Mucosa of gallbladder (tissue), 1 donor: Measurements from ENCODE around the gene SPX. TPM values are rescaled to one million over a fixed set of nuclear protein-coding genes. Genes with fewer than 3 reads are reported as not detected.

Experiments
- DNase-seq: peaks from one replicate; pipeline ENCODE4 v3.0.0-alpha.2; 2020; ENCODE audit warnings: low spot score
- total RNA-seq: library from RNA; stranded (reverse); gene quantifications from one replicate; pipeline ENCODE4 v1.2.1, GENCODE V29; 2021
- donor health status: DM: no; HTN: no; CAD: no.

The SPX gene
- total RNA-seq, 1 donor from 2014 or later, result 0.29 TPM

- DNase-seq, result no peak
Observed at GRCh38 chr12:21538061-21538653, 12.1 kb downstream of the SPX start.

- DNase-seq, result no peak
Observed at GRCh38 chr12:21539797-21540196, 13.7 kb downstream of the SPX start.

GRCh38 chr12:21541773-21542172 is 15.7 kb downstream of the SPX start:
- no peak for DNase-seq

GRCh38 chr12:21542403-21542802 is 16.3 kb downstream of the SPX start:
- DNase-seq, result no peak

GRCh38 chr12:21543151-21543550 is 17.1 kb downstream of the SPX start:
- DNase-seq, result no peak

- DNase-seq, result no peak
Observed at GRCh38 chr12:21545557-21545956, 19.5 kb downstream of the SPX start.

GRCh38 chr12:21546716-21547115 is 20.6 kb downstream of the SPX start:
- DNase-seq, result no peak

GRCh38 chr12:21547437-21547836 is 21.3 kb downstream of the SPX start:
- no peak for DNase-seq

GRCh38 chr12:21551841-21552465 is 25.9 kb downstream of the SPX start:
- no peak for DNase-seq

- no peak for DNase-seq
Observed at GRCh38 chr12:21552635-21553328, 26.7 kb downstream of the SPX start.

- DNase-seq, result no peak
Observed at GRCh38 chr12:21553329-21553675, 27.2 kb downstream of the SPX start.

- no peak for DNase-seq
Observed at GRCh38 chr12:21558100-21558679, 32.1 kb downstream of the SPX start.

GRCh38 chr12:21559855-21560569 is 33.9 kb downstream of the SPX start:
- DNase-seq, result no peak

- no peak for DNase-seq
Observed at GRCh38 chr12:21561158-21561557, 35.1 kb downstream of the SPX start.

GRCh38 chr12:21562859-21563258 is 36.8 kb downstream of the SPX start:
- DNase-seq, result no peak

- DNase-seq, result peak; percentile 17
Observed at GRCh38 chr12:21566223-21566906, 40.3 kb downstream of the SPX start.

- DNase-seq, result no peak
Observed at GRCh38 chr12:21566907-21567394, 40.9 kb downstream of the SPX start.

- no peak for DNase-seq
Observed at GRCh38 chr12:21568115-21568514, 42.0 kb downstream of the SPX start.

- DNase-seq, result no peak
Observed at GRCh38 chr12:21571046-21571445, 45.0 kb downstream of the SPX start.

GRCh38 chr12:21573733-21574358 is 47.8 kb downstream of the SPX start:
- DNase-seq, result no peak

- DNase-seq, result no peak
Observed at GRCh38 chr12:21576431-21576830, 50.3 kb downstream of the SPX start.
